H9 (cell line): ENCODE measurements around the gene SEMA4D. TPM values are rescaled to one million over a fixed set of nuclear protein-coding genes. Genes with fewer than 3 reads are reported as not detected.

ENCODE experiments used
- DNase-seq: peaks from one replicate; pipeline ENCODE4 v3.0.0-alpha.2; 2017
- H2AFZ ChIP-seq: one replicate; pipeline ENCODE4 v1.6.1; 2013; ENCODE audit warnings: mild to moderate bottlenecking, low read length, control low read depth, moderate library complexity
- H2AK5ac ChIP-seq: 2 replicates; pipeline ENCODE4 v1.6.1; 2013; ENCODE audit warnings: low read length, control low read depth, mixed read lengths; ENCODE audit not compliant: insufficient read length
- H2BK120ac ChIP-seq: one replicate; pipeline ENCODE4 v1.6.1; 2013; ENCODE audit warnings: low read depth, mild to moderate bottlenecking, low read length, control low read depth, inconsistent platforms; ENCODE audit not compliant: poor library complexity, severe bottlenecking
- H2BK12ac ChIP-seq: 2 replicates; pipeline ENCODE4 v1.6.1; 2013; ENCODE audit warnings: low read length, control low read depth, mixed read lengths, low read depth; ENCODE audit not compliant: insufficient read length
- H2BK15ac ChIP-seq: 2 replicates; pipeline ENCODE4 v1.6.1; 2013; ENCODE audit warnings: low read depth, low read length, control low read depth
- H2BK20ac ChIP-seq: one replicate; pipeline ENCODE4 v1.6.1; 2013; ENCODE audit warnings: low read depth, mild to moderate bottlenecking, low read length, control low read depth, inconsistent platforms; ENCODE audit not compliant: poor library complexity, severe bottlenecking
- H2BK5ac ChIP-seq: 2 replicates; pipeline ENCODE4 v1.6.1; 2013; ENCODE audit warnings: low read length, control low read depth, mixed read lengths; ENCODE audit not compliant: insufficient read length
- H3K14ac ChIP-seq: 2 replicates; pipeline ENCODE4 v1.6.1; 2013; ENCODE audit warnings: low read length, control low read depth; ENCODE audit not compliant: insufficient read depth
- H3K18ac ChIP-seq: 2 replicates; pipeline ENCODE4 v1.6.1; 2013; ENCODE audit warnings: low read depth, mild to moderate bottlenecking, mixed read lengths, low read length, control low read depth; ENCODE audit not compliant: insufficient read length
- H3K23ac ChIP-seq: 2 replicates; pipeline ENCODE4 v1.6.1; 2013; ENCODE audit warnings: low read length, control low read depth, mixed read lengths, low read depth; ENCODE audit not compliant: insufficient read length
- H3K23me2 ChIP-seq: 2 replicates; pipeline ENCODE4 v1.6.1; 2013; ENCODE audit warnings: low read depth, mild to moderate bottlenecking, mixed read lengths, low read length, control low read depth; ENCODE audit not compliant: insufficient read length, poor library complexity, severe bottlenecking
- H3K27ac ChIP-seq: 2 replicates; pipeline ENCODE4 v1.5.1; 2013; ENCODE audit warnings: low read length, control low read depth, mixed read lengths, low read depth; ENCODE audit not compliant: insufficient read length
- H3K27me3 ChIP-seq: 2 replicates; pipeline ENCODE4 v1.6.1; 2013; ENCODE audit warnings: low read length, control low read depth, inconsistent platforms; ENCODE audit not compliant: insufficient read depth
- H3K4ac ChIP-seq: 2 replicates; pipeline ENCODE4 v1.6.1; 2013; ENCODE audit warnings: low read depth, mild to moderate bottlenecking, control low read depth, inconsistent platforms, low read length, moderate library complexity
- H3K4me1 ChIP-seq: 2 replicates; pipeline ENCODE4 v1.6.1; 2013; ENCODE audit warnings: low read length, control low read depth, inconsistent platforms; ENCODE audit not compliant: insufficient read depth
- H3K4me2 ChIP-seq: 2 replicates; pipeline ENCODE4 v1.6.1; 2013; ENCODE audit warnings: low read length, control low read depth, mixed read lengths; ENCODE audit not compliant: insufficient read length, insufficient read depth
- H3K56ac ChIP-seq: 2 replicates; pipeline ENCODE4 v1.6.1; 2013; ENCODE audit warnings: low read depth, mild to moderate bottlenecking, mixed read lengths, low read length, control low read depth; ENCODE audit not compliant: insufficient read length
- H3K79me1 ChIP-seq: 2 replicates; pipeline ENCODE4 v1.6.1; 2013; ENCODE audit warnings: low read depth, mild to moderate bottlenecking, moderate library complexity, low read length, control low read depth, inconsistent platforms; ENCODE audit not compliant: insufficient read depth, poor library complexity, severe bottlenecking
- H3K79me2 ChIP-seq: 2 replicates; pipeline ENCODE4 v1.6.1; 2013; ENCODE audit warnings: low read length, control low read depth, inconsistent platforms; ENCODE audit not compliant: insufficient read depth
- H3K9ac ChIP-seq: 2 replicates; pipeline ENCODE4 v1.6.1; 2013; ENCODE audit warnings: low read length, control low read depth, mixed read lengths; ENCODE audit not compliant: insufficient read length; ENCODE audit errors: extremely low read depth
- H3K9me3 ChIP-seq: one replicate; pipeline ENCODE4 v1.6.1; 2013; ENCODE audit warnings: low read depth, low read length, inconsistent platforms; ENCODE audit not compliant: control insufficient read depth
- H3T11ph ChIP-seq: one replicate; pipeline ENCODE4 v1.6.1; 2013; ENCODE audit warnings: mild to moderate bottlenecking, low read length, control low read depth, inconsistent platforms
- H4K20me1 ChIP-seq: one replicate; pipeline ENCODE4 v1.6.1; 2013; ENCODE audit not compliant: control insufficient read depth, insufficient read length, insufficient read depth
- H4K5ac ChIP-seq: 2 replicates; pipeline ENCODE4 v1.6.1; 2013; ENCODE audit warnings: low read depth, mild to moderate bottlenecking, mixed read lengths, low read length, control low read depth; ENCODE audit not compliant: insufficient read length
- H4K8ac ChIP-seq: replicated peaks from 2 replicates; pipeline ENCODE4 v1.6.1; 2013; ENCODE audit warnings: low read length, control low read depth, mixed read lengths, low read depth; ENCODE audit not compliant: insufficient read length
- H4K91ac ChIP-seq: 2 replicates; pipeline ENCODE4 v1.6.1; 2013; ENCODE audit warnings: low read depth, mild to moderate bottlenecking, moderate library complexity, mixed read lengths, low read length, control low read depth; ENCODE audit not compliant: insufficient read length
- H3K27ac Mint-ChIP-seq, 3 experiments: 2 replicates in 2 of 3; 3 replicates in 1 of 3; pipeline ENCODE4 v1.8.0; 2020 to 2021; ENCODE audit warnings: mixed read lengths in 3 of 3, mild to moderate bottlenecking in 1 of 3, moderate library complexity in 1 of 3
- H3K27me3 Mint-ChIP-seq: 2 replicates; pipeline ENCODE4 v1.8.0; 2021; ENCODE audit warnings: low read depth, mild to moderate bottlenecking, moderate library complexity, mixed read lengths
- H3K36me3 Mint-ChIP-seq, 3 experiments: 2 replicates in 2 of 3; 3 replicates in 1 of 3; pipeline ENCODE4 v1.8.0; 2020 to 2021; ENCODE audit warnings: low read depth in 3 of 3, mixed read lengths in 3 of 3; ENCODE audit not compliant: insufficient read depth in 1 of 3
- H3K4me1 Mint-ChIP-seq, 2 experiments: 2 replicates each; pipeline ENCODE4 v1.8.0; 2020; ENCODE audit warnings: mixed read lengths in 2 of 2
- H3K4me3 Mint-ChIP-seq, 2 experiments: 2 replicates in 1 of 2; 3 replicates in 1 of 2; pipeline ENCODE4 v1.8.0; 2020 to 2021; ENCODE audit warnings: mild to moderate bottlenecking in 2 of 2, mixed read lengths in 2 of 2, moderate library complexity in 1 of 2
- H3K9me3 Mint-ChIP-seq, 2 experiments: 2 replicates in 1 of 2; 3 replicates in 1 of 2; pipeline ENCODE4 v1.8.0; 2020; ENCODE audit warnings: mild to moderate bottlenecking in 2 of 2, mixed read lengths in 2 of 2, moderate library complexity in 1 of 2
- WGBS: extraction: QIAGEN DNeasy Blood & Tissue Kit; methylation state at CpG from one replicate; pipeline ENCODE4 v1.1.7; 2013; ENCODE audit warnings: missing lambda C conversion rate, low lambda C conversion rate, mixed read lengths; ENCODE audit not compliant: insufficient read length; ENCODE audit errors: extremely low coverage; 5-methylcytosine and 5-hydroxymethylcytosine counted together
- total RNA-seq: library from RNA; stranded (reverse); gene quantifications from 2 replicates; pipeline ENCODE4 v1.2.1, GENCODE V29; 2021
- TF ChIP-seq, protein P1 (sequence below): fragments of 200-600 bp; sonication (generic); conservative IDR thresholded peaks from 3 replicates; pipeline ENCODE4 v1.8.0; 2021; ENCODE audit warnings: antibody characterized with exemption, mild to moderate bottlenecking

Gene SEMA4D
- total RNA-seq, 1 experiment from 2014 or later = 47.2 TPM

DNA sequence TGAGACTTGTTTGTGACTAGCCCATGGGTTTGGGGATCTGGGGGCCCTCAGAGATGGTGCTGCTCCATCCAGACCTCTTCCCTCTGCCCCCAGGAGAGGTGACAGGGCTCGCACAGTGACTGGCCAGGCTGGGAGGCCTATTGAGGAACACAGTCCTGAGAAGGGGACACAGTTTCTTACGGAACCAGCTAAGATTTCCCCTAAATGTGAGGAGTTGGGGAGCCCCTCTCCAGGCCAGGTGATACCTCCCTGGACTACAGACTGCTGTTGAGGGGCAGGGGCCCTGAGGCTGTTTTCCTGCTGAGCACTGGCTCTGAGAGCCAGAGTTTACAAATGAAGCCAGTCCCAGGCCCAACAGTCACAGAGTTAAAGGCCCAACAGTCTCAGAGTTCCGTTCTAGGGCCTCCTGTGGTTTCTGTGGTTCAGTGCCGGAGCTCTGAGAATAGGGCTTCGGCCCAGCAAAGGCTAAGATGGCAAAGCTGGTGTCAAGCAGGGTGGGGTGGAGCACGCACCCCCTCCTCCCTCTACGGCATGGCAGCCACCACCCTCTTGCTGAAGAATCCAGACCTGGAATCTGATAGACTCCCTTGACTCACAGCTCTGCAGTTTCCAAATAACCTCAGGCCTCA, 1.1 kb upstream of the SEMA4D start:
- Mint-ChIP-seq H3K27me3 (no peaks in the 10 kb centered on the region; the same call in none of the 2 replicates), H3K36me3 (no peaks in the 10 kb centered on the region; a peak in 1 of 7 replicates), H3K4me1 (peaks cover 51 to 53% of the 10 kb centered on the region in 2 experiments), H3K4me3 (peak overlapping the region in 1 of 2 experiments; percentile 58; a peak in 3 of 5 replicates), H3K9me3 (no peaks in the 10 kb centered on the region), H3K27ac (no peak overlapping the region; a peak in 1 of 7 replicates)
- Histone ChIP-seq H2BK5ac (no peak overlapping the region), H3K79me2 (peaks cover 23% of the 10 kb centered on the region; the same call in 1 of the 2 replicates), H3K9ac (no peak overlapping the region), H3K4ac (no peak overlapping the region), H3K79me1 (peaks cover 13% of the 10 kb centered on the region), H2BK20ac (no peak overlapping the region), H2BK12ac (no peak overlapping the region), H3K4me2 (no peak overlapping the region), H2AK5ac (no peak overlapping the region), H3K14ac (no peak overlapping the region), H3K23me2 (peaks cover 10% of the 10 kb centered on the region), H3T11ph (no peak overlapping the region), H3K27ac (no peak overlapping the region), H3K56ac (no peak overlapping the region), H3K4me1 (peaks cover 18% of the 10 kb centered on the region), H4K8ac (no peak overlapping the region), H3K27me3 (no peaks in the 10 kb centered on the region), H3K23ac (no peak overlapping the region), H4K5ac (no peak overlapping the region), H4K20me1 (no peaks in the 10 kb centered on the region), H4K91ac (no peak overlapping the region), H2AFZ (no peak overlapping the region), H3K18ac (no peak overlapping the region), H2BK120ac (no peak overlapping the region), H2BK15ac (no peak overlapping the region), H3K9me3 (no peaks in the 10 kb centered on the region)
- WGBS = no CpG with 5 or more reads among the region's 7 CpGs
- TF ChIP-seq, protein P1, sequence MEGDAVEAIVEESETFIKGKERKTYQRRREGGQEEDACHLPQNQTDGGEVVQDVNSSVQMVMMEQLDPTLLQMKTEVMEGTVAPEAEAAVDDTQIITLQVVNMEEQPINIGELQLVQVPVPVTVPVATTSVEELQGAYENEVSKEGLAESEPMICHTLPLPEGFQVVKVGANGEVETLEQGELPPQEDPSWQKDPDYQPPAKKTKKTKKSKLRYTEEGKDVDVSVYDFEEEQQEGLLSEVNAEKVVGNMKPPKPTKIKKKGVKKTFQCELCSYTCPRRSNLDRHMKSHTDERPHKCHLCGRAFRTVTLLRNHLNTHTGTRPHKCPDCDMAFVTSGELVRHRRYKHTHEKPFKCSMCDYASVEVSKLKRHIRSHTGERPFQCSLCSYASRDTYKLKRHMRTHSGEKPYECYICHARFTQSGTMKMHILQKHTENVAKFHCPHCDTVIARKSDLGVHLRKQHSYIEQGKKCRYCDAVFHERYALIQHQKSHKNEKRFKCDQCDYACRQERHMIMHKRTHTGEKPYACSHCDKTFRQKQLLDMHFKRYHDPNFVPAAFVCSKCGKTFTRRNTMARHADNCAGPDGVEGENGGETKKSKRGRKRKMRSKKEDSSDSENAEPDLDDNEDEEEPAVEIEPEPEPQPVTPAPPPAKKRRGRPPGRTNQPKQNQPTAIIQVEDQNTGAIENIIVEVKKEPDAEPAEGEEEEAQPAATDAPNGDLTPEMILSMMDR = no peak
- no peak for DNase-seq
